Effector memory CD4-positive, alpha-beta T cell (primary cell): ENCODE data around the gene CEP41.

Experiments
- DNase-seq, 3 donors: peaks; one replicate each; pipeline ENCODE4 v3.0.0-alpha.2; 2020
- H3K27ac ChIP-seq: 2 replicates; pipeline ENCODE4 v1.7.0; 2013; ENCODE audit warnings: mild to moderate bottlenecking, low read length, moderate library complexity; ENCODE audit not compliant: insufficient read depth, poor library complexity, severe bottlenecking
- H3K27me3 ChIP-seq: replicated peaks from 2 replicates; pipeline ENCODE4 v1.7.0; 2013; ENCODE audit warnings: mild to moderate bottlenecking, low read length; ENCODE audit not compliant: insufficient read depth, control insufficient read depth, poor library complexity, severe bottlenecking
- H3K36me3 ChIP-seq: 2 replicates; pipeline ENCODE4 v1.7.0; 2013; ENCODE audit warnings: mild to moderate bottlenecking, low read length, moderate library complexity; ENCODE audit not compliant: control insufficient read depth, insufficient read depth
- H3K4me1 ChIP-seq: 2 replicates; pipeline ENCODE4 v1.7.0; 2013; ENCODE audit warnings: low read length, mild to moderate bottlenecking; ENCODE audit not compliant: control insufficient read depth, insufficient read depth, poor library complexity, severe bottlenecking
- H3K4me3 ChIP-seq: 2 replicates; pipeline ENCODE4 v1.7.0; 2013; ENCODE audit warnings: low read length, low read depth, mild to moderate bottlenecking; ENCODE audit not compliant: insufficient read depth, poor library complexity, severe bottlenecking
- H3K9me3 ChIP-seq: 2 replicates; pipeline ENCODE4 v1.7.0; 2013; ENCODE audit warnings: mild to moderate bottlenecking, low read length, moderate library complexity; ENCODE audit not compliant: control insufficient read depth

CEP41 gene

DNA sequence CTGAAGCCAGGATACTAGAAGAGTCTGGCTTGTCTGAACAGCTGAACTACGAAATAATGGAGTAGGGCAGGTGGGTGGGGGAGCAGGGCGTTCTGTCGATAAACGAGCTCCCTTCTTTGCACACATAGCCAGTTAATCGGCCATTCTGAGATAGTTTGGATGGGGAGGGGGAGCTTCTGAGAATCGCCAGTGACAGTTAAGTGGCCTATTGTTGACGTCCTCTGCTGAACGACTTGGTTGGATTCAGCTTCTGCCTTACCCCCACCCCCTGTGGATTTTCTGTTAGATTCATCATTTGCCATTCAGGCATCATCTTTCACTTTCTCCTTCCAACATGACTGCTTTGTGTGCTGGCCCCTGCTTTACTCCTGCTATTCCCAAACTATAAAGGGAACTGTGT, 95.7 kb downstream of the CEP41 start:
- no peaks in the 10 kb centered on the region for H3K27me3 ChIP-seq
- no peak overlapping the region for H3K27ac ChIP-seq
- H3K9me3 ChIP-seq, result no peaks in the 10 kb centered on the region
- no peak for DNase-seq
- no peaks in the 10 kb centered on the region for H3K36me3 ChIP-seq
- no peak overlapping the region for H3K4me3 ChIP-seq
- H3K4me1 ChIP-seq, result no peaks in the 10 kb centered on the region

DNA sequence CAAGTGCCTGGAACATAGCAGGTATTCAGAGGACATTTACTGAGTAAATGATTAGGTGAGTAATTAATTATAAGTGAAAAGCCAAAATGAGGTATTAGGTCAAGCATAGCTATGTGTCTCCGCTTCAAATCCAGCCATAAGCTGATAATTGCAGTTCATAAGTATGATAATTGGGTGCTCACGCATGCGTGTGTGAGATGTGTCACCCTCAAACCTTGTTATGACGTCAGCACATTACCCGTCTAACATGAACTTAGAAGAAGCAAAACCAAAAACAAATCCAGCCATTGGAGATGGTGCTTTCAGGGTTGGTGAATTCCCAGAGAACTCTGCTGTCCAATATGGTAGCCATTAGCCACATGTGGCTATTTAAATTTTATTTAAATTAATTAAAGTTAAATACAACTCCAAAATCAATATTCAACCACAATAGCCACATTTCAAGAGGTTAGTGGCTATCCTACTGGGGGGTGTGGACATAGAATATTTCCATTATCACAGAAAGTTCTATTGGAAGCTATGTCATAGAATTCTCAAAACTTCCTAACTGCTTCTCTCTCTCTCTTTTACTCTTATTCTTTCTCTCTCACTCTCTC, 96.4 kb downstream of the CEP41 start, which contains the start of gene CPA5:
Gene CPA5, plus strand, starts transcription at position 546 of the 596 bp plus-strand sequence. CDS start 1,670 bp downstream, outside the sequence.
- no peaks in the 10 kb centered on the region for H3K4me1 ChIP-seq
- H3K27me3 ChIP-seq, result no peaks in the 10 kb centered on the region
- no peak within 1 kb of the TSS for H3K27ac ChIP-seq
- no peak within 1 kb of the TSS for H3K4me3 ChIP-seq
- H3K9me3 ChIP-seq, result no peaks in the 10 kb centered on the region
- H3K36me3 ChIP-seq, result no peaks in the 10 kb centered on the region
- DNase-seq, result no peak
